ENCODE data around the gene NR4A2.

DNA sequence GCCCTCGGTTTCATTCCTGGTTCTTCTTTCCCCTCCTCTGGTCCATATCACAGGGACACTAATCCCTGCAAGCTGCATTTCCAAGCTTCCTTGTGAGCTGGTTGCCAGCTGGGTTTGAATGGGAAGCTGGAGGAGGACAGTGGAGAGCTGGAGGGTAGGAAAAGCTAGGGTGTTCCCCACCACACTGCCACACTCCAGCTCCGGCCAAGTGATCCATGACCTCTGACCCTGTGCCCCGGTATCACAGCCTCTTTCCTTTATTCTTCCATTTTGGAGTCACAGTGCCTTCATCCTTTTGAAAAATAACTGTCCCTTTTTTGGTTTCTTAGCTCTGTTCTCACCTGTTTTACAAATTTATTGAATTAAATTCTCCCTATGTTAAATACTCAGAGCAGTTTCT, 13.1 kb upstream of the NR4A2 start:
- no peak for TF ChIP-seq CTCF (IDR thresholded peaks at IDR 0.05; ENCODE audit: extremely low read depth in 1 of 2, insufficient read depth in 1 of 2, low read depth in 1 of 2, low read length in 2 of 2)
- TF ChIP-seq, protein P1, sequence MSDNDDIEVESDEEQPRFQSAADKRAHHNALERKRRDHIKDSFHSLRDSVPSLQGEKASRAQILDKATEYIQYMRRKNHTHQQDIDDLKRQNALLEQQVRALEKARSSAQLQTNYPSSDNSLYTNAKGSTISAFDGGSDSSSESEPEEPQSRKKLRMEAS (IDR thresholded peaks at IDR 0.05; ENCODE audit: insufficient read depth, insufficient read length) = no peak
- TF ChIP-seq POLR2A (IDR thresholded peaks at IDR 0.05; ENCODE audit: low read depth, low read length) = no peak
- TF ChIP-seq JUN (IDR thresholded peaks at IDR 0.05; ENCODE audit: borderline replicate concordance, insufficient read depth, insufficient read length, low read depth) = no peak
- TF ChIP-seq POLR2AphosphoS5 (IDR thresholded peaks at IDR 0.05; ENCODE audit: insufficient read depth, low read depth, low read length) = no peak
- TF ChIP-seq EZH2 (IDR thresholded peaks at IDR 0.05; ENCODE audit: borderline replicate concordance, low read depth, low read length, severe bottlenecking) = no peak

Data from endothelial cell of umbilical vein (primary cell).